ENCODE data around the gene STARD7.
A peak's percentile ranks its signal among the peaks of the same experiment; 100 is the strongest.

The STARD7 gene

GRCh38 chr2:96138179-96139145 lies 70.2 kb downstream of the STARD7 start, which contains the start of gene ASTL:
Gene ASTL, minus strand, starts transcription at chr2:96138502. Its CDS starts 66 bp downstream, at chr2:96138436.
- peak; percentile 76 for DNase-seq (ENCODE audit: insufficient read length, low spot score)
- FAIRE-seq: peak; percentile 68

GRCh38 chr2:96137321-96138178 lies 71.1 kb downstream of the STARD7 start:
- FAIRE-seq (peak; percentile 57), DNase-seq (ENCODE audit: insufficient read length, low spot score) (no peak)

GRCh38 chr2:96136129-96136720 lies 72.4 kb downstream of the STARD7 start:
- FAIRE-seq (peak; percentile 66), DNase-seq (ENCODE audit: insufficient read length, low spot score) (no peak)

DNA sequence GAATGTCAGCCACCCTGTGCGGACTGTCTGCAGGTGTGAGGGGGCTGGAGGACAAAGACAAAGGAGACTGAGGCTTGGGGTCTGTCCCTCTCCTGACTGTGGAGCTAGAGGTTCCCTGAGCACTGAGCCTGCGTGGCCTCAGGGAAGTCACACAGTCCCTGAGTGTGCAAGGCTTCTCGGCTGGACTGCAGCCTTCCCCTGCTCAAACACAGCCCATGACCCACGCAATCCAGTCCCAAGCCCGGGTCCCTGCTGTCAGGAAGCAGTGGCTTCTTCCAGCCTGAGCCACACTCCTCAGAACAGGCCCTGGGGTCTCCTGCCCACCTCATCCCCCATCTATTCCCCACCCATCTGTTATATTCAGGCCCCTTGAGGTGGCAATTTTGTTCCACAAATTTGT lies 73.0 kb downstream of the STARD7 start:
- FAIRE-seq: no peak

DNA sequence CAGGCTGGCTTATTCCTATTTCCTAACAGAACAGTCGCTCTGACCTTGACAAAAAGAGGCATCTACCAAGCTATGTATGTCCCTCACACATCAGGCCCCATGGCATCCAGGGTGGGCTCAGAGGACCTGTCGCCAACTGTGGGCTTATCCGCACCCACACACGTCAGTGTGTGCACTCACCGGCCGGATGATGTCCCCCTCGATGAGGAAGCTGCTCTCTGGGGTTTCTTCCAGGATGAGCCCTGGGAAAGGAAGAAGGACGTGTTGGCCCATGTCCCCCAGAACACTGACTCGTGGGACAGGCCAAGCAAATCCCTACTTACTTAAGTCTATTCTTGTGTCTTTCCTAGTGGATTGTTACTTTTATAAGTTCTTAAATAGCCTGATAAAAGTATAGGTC lies 73.5 kb downstream of the STARD7 start:
- FAIRE-seq: peak; percentile 13
- no peak for DNase-seq (ENCODE audit: insufficient read length, low spot score)

More for the DNA sequence above, 73.0 kb downstream of the STARD7 start:
- DNase-seq (ENCODE audit: insufficient read length, low spot score): no peak

Measured in HTR-8/SVneo (cell line).